Measurements from ENCODE around the gene PLSCR1. TPM values are rescaled to one million over a fixed set of nuclear protein-coding genes. Genes with fewer than 3 reads are reported as not detected.
A peak's percentile ranks its signal among the peaks of the same experiment; 100 is the strongest.

The PLSCR1 gene
- total RNA-seq, 1 experiment from 2014 or later = 60.1 TPM

GRCh38 chr3:146561879-146562278 is 17.5 kb upstream of the PLSCR1 start:
- H3K4me3 ChIP-seq = no peak overlapping the region
- ChIA-PET CTCF (no interaction called here), POLR2A (ENCODE audit: unreplicated experiment) (no interaction called here)

GRCh38 chr3:146561463-146561862 is 17.1 kb upstream of the PLSCR1 start:
- DNase-seq = no peak
- ChIA-PET CTCF (interaction anchor here (0.6 kb wide), 1 partner anchor 543 kb away, joined by 4 read pairs; no protein-coding TSS in a partner anchor), POLR2A (ENCODE audit: unreplicated experiment) (no interaction called here)
- H3K4me3 ChIP-seq = no peak overlapping the region
- H3K36me3 ChIP-seq (ENCODE audit: low read depth) = no peaks in the 10 kb centered on the region
- 0 out of 2 replicates have a peak overlapping the region, but pooled peaks have one; percentile 4 for H3K4me2 ChIP-seq
- H3K27ac ChIP-seq = 0 out of 2 replicates have a peak overlapping the region, but pooled peaks have one; percentile 1
- intact Hi-C loops (cut with micrococcal nuclease; ENCODE audit: unreplicated experiment) = no loop called here
- H3K9me3 ChIP-seq (ENCODE audit: insufficient read depth, low read depth) = no peaks in the 10 kb centered on the region
- no peaks in the 10 kb centered on the region for H3K79me2 ChIP-seq (ENCODE audit: low read depth)
- TF ChIP-seq CTCF (conservative IDR thresholded peaks at IDR 0.05) (no peak), EZH2 (IDR thresholded peaks at IDR 0.05; ENCODE audit: low read depth) (no peak)
- no peaks in the 10 kb centered on the region for H3K27me3 ChIP-seq (ENCODE audit: insufficient read depth, low read depth)
- no peak overlapping the region for H2AFZ ChIP-seq
- H3K9me2 ChIP-seq (ENCODE audit: insufficient read depth) = no peaks in the 10 kb centered on the region
- H3K4me1 ChIP-seq (replicated peaks; ENCODE audit: insufficient read depth) = no peaks in the 10 kb centered on the region; the same call in 1 of the 2 replicates
- no TSS peak for BruUV-seq (replicated peaks)
- no peaks in the 10 kb centered on the region for H3F3A ChIP-seq (ENCODE audit: insufficient read depth, low read depth)
- no peaks in the 10 kb centered on the region for H4K20me1 ChIP-seq (ENCODE audit: insufficient read depth)

More at GRCh38 chr3:146561879-146562278, 17.5 kb upstream of the PLSCR1 start:
- no peaks in the 10 kb centered on the region; the same call in 1 of the 2 replicates for H3K4me1 ChIP-seq (replicated peaks; ENCODE audit: insufficient read depth)
- H3K27me3 ChIP-seq (ENCODE audit: insufficient read depth, low read depth) = no peaks in the 10 kb centered on the region
- no peaks in the 10 kb centered on the region for H3K79me2 ChIP-seq (ENCODE audit: low read depth)
- H2AFZ ChIP-seq = no peak overlapping the region
- no peaks in the 10 kb centered on the region for H4K20me1 ChIP-seq (ENCODE audit: insufficient read depth)
- no TSS peak for BruUV-seq (replicated peaks)
- 0 out of 2 replicates have a peak overlapping the region, but pooled peaks have one; percentile 1 for H3K27ac ChIP-seq
- no peak for DNase-seq
- H3K9me3 ChIP-seq (ENCODE audit: insufficient read depth, low read depth) = no peaks in the 10 kb centered on the region
- intact Hi-C loops (cut with micrococcal nuclease; ENCODE audit: unreplicated experiment) = no loop called here
- 0 out of 2 replicates have a peak overlapping the region, but pooled peaks have one; percentile 4 for H3K4me2 ChIP-seq
- TF ChIP-seq CTCF (conservative IDR thresholded peaks at IDR 0.05) (no peak), EZH2 (IDR thresholded peaks at IDR 0.05; ENCODE audit: low read depth) (no peak)
- no peaks in the 10 kb centered on the region for H3F3A ChIP-seq (ENCODE audit: insufficient read depth, low read depth)
- no peaks in the 10 kb centered on the region for H3K9me2 ChIP-seq (ENCODE audit: insufficient read depth)
- H3K36me3 ChIP-seq (ENCODE audit: low read depth) = no peaks in the 10 kb centered on the region

- ChIA-PET POLR2A (ENCODE audit: unreplicated experiment) (no interaction called here), CTCF (no interaction called here)
Observed at GRCh38 chr3:146560678-146561077, 16.3 kb upstream of the PLSCR1 start.

More at GRCh38 chr3:146560678-146561077, 16.3 kb upstream of the PLSCR1 start:
- H3F3A ChIP-seq (ENCODE audit: insufficient read depth, low read depth) = no peaks in the 10 kb centered on the region
- DNase-seq = no peak
- H3K9me2 ChIP-seq (ENCODE audit: insufficient read depth) = no peaks in the 10 kb centered on the region
- no peaks in the 10 kb centered on the region for H4K20me1 ChIP-seq (ENCODE audit: insufficient read depth)
- no peaks in the 10 kb centered on the region; the same call in 1 of the 2 replicates for H3K4me1 ChIP-seq (replicated peaks; ENCODE audit: insufficient read depth)
- no peak for TF ChIP-seq CTCF (conservative IDR thresholded peaks at IDR 0.05)
- TF ChIP-seq EZH2 (IDR thresholded peaks at IDR 0.05; ENCODE audit: low read depth) = no peak
- no TSS peak for BruUV-seq (replicated peaks)
- no peak overlapping the region for H3K4me3 ChIP-seq
- no peak overlapping the region for H3K4me2 ChIP-seq
- no peaks in the 10 kb centered on the region for H3K79me2 ChIP-seq (ENCODE audit: low read depth)
- no peaks in the 10 kb centered on the region for H3K27me3 ChIP-seq (ENCODE audit: insufficient read depth, low read depth)
- H3K27ac ChIP-seq = no peak overlapping the region
- intact Hi-C loops (cut with micrococcal nuclease; ENCODE audit: unreplicated experiment) = no loop called here
- H3K36me3 ChIP-seq (ENCODE audit: low read depth) = no peaks in the 10 kb centered on the region
- no peak overlapping the region for H2AFZ ChIP-seq
- H3K9me3 ChIP-seq (ENCODE audit: insufficient read depth, low read depth) = no peaks in the 10 kb centered on the region

All from PC-9 (cell line).